ENCODE measurements around the gene VPS26C.

VPS26C gene

DNA sequence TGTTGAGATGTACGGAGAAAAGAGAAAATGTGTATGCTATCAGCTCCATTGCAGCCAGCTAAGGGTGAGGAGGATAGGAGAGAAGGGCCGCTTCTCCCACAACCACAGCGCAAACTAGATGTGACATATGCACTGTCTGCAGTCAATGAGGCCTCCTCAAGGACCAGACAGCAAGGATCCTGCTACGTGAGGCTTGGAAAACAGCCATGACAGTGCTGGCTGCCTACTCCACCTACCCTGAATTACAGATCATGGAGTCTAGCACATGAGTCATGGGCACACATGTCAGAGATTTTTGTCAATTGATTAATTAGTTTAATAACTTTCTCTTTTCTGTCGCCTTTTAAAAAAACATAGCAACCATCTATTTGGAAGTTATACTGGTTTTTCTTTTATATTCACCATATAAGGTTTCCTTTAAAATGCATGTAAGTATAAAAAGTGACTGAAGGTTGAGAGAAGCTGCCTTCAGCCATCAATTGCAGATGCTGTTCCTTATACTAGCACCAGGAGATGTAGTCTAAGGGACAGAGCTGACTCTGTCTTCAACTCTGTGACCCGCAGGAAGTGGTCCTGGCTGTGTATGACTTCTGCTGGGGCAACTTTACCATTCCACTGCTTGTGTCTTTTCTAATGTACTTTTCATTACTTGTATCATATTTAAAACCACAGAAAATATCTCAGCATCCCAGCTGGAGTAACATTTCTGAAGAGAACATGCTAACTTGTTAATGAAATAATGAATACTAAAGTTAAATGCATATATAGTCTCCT, 3.1 kb downstream of the VPS26C start:
- no peak for DNase-seq

DNA sequence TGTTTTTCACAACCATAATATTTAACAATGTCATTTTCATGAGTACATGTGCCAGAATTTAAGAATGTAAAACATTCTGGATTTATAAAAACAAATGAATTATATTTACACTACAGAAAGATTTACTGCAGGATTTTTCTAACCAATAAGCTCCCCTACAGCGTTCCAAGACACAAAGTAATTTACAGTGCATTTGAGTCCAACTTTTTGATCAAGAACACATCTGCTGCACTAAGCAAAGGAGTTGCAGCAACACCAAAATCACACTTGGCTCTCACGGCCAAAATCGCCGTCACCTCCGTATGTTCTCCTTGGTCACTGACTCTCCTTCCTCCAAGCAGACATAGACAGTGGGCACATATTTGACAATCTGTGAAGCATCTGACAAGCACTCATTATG, 7.7 kb downstream of the VPS26C start:
- DNase-seq, result no peak

DNA sequence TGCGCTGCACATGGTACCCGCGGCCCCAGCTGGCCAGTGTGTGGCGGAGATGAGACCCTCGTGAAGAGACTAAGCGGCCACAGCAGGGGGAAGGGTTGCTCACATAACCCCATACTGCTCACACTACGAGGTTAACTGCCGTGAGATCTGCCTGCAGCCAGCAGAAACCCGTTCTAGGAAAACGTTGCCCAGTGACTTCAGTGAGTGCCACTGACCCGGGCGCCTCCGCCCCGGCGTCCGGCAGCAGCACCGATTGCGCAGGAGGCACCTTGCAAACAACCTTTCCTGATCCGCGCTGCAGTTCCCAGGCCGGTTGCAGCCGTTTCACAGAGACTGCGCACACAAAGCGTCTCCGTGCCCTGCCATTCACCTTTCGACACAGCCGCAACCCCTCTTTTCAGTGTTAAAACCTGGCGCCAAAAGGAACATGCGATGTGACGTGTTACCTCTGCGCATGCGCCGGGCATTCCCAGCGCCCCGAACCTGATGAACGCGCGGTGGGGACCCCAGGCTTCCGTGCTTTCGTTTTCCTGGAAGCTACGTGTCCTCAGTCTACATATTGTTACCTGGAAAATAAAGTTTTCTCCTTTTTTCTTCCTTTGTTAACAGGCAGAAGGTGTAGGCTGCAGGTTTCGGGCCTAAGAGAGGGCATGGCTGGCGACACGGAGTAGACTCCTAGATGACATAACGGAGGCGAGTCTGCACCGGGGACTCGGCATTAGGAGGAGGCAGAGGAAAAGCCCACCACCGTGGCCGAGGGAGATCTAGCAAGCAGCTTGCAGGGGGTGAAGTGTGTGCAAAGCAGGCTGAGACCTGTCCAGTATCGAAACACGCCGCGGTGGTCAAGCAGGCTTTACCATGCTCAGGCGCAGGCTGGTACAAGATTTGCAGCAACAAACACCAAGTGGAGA, 8.9 kb downstream of the VPS26C start:
- peak; percentile 18 for DNase-seq

DNA sequence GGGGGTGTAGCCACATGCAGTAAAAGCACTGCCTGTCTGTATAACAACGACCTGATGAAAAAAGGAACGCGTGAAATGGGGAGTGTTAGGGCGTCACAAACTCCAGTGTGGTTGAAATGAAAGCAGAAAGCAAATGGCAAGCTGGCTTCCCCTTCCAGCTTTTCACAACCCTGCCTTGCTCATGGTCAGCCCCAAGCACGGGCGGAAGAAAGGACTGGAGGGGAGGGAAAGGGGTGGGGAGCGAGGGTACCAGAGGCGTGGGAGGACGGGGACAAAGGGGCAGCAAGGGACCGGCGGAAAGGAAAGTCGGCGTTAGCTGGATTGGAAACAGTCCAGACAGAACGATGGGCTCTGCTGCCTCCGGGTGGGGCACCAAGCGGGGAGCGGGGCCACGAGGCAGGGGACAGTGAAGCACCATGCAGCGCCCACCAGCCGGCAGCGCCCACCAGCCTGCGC, 9.6 kb downstream of the VPS26C start:
- DNase-seq, result no peak

DNA sequence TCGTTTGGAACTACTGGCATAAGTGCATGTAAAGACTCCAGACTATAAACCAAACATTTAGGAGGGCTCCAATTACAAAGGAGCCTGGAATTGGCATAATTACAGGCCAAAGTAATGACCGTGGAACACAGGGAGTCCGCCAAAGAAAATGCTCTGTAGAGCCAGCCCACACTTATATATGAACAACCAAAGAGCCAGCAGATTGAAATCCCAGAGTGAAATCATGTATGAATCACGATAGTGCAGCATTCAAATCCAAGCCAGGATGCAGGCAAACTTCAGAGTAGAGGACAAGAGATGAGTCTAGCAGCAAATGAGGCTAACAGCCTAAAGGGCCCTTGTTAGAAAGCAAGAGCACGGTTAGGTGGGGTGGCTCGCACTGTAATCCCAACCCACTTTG, 13.1 kb downstream of the VPS26C start:
- peak; percentile 2 for DNase-seq

DNA sequence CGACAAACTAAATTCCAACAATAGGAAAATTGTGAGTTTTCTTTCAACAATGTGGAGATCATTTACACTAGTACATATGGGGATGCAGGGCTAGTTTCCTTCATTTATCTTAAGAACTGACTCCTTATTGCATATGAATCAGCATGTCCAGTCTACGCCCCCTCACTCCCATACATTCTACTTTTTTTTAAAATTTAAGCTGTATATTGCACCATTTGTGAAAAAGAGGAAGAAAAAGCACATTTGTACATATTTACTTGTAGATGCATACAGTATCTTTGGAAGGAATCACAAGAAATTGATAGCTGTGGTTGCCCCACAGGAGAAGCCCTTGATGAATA, 15.9 kb downstream of the VPS26C start:
- DNase-seq, result no peak

DNA sequence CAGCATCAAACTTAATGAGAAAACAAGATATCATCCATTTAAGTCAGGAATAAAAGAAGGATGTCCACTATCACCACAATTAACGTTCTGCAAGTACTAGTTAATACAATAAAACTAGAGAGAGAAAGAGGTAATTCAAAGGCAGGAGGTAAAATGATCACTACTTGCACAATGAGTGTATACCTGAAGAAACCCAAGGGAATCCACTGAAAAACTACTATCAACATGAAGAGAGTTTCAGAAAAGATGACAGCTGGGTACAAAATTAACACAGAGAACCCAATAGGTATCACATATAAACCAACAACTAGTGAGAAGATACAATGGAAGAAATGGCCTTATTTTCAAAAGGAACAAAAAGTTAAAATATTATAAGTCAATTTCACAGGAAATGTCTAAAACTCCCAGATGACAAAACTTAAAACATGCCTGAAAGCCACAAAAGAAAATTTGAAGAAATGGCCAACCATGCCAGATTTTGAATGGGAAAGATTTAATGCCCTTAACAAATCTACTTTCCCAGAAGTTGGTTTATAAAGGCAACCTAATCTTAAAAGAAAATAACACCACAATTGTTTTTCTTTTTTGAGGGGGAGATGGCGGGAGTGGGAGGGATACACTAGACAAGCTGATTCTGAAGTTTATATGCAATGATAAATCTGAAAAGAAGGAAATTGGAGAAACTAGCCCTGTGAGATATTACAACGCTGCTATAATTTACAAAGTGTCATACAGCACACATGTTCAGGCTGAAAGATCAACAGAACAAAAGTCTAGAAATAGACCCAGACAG, 17.8 kb downstream of the VPS26C start:
- no peak for DNase-seq

DNA sequence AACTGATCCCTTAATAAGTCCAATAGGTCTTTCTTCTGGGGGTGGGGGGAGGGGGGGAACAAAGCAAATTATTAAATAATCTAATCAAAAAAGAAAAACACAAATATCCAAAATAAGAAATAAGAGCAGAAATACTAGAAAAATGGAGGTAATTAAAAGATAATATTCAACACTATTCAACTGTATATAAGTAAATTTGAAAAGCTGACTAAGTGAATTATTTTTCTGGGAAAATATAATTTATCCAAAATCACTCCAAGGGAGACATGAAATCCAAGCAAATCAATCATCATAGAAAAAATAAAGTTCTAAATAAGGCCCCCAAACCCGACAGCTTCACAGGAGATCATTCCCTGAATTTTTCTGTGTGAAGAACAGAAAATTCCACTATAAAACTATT, 18.8 kb downstream of the VPS26C start:
- DNase-seq, result no peak

DNA sequence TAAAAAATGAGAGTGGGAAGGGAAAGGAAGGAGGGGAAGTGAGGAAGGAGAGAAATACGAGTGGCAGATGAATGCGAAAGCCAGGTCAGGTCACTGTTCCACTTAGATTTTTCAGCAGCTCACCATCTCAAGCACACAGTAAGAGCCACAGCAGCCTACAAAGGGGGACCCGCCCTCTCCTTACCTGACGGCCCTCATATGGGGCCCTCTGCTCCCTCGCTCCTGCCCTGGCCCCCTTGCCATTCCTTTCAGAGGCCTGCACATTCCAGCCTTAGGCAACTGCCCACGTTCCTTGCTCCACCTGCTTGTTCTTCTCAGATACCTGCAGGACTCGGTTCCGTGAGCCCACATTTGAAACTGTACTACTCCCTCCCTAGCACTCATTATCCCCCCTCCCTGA, 22.0 kb downstream of the VPS26C start:
- DNase-seq, result no peak

DNA sequence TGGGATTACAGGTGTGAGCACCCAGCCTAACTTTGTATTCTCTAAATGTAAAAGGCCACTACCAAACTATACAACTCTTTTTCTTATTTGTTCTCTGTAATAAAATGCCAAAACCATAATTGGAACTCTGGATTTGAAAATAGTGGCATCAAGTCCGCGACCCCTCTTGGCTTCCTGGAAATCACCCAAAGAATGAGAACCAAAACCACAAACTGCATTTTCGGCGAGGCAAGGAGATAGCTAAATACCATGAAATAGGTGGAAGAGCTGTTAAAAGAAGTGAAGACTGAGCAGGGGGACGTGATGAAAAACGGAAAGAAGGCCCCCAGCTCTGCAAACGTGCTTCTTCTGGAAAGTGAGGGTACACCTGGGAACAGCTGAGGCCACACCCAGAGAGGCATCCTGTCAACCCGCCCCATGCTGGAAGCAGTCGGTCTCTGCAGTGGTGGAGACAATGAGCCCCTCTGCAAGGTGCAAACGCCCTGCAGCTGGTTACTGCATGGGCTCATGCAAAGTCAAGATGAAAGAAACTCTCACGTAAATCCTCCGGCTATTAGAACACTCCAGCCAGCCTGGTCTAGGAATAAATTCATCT, 22.5 kb downstream of the VPS26C start:
- DNase-seq, result no peak

DNA sequence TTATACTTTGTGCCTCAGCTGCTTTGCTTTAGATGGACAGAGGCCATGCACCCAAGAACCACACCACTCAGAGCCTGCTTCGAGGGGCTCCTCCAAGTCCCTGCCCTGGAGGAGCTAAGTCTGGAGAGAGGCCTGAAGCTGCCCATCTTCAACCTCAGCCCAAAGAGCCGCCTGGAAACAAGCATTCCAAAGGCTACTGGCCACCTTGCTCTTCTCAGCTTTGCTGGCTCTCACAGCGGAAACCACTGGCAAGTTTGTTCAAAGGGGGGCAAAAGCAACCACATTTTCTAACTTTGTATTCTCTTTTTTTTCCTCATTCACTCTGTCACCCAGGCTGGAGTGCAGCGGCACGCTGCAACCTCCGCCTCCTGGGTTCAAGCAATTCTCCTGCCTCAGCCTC, 23.2 kb downstream of the VPS26C start:
- no peak for DNase-seq

DNA sequence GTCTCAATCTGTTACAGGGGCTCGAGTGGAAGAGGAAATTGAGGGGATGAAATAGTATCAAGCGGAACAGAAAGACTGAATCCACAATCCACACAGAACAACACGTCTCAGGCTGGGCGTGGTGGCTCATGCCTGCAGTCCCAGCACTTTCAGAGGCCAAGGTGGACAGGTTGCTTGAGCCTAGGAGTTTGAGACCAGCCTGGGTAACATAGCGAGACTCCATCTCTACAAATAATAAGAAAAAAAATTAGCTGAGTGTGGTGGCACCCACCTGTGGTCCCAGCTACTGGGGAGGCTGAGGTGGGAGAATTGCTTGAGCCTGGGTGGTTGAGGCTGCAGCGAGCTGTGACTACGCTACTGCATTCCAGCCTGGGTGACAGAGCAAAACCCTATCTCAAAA, 25.7 kb downstream of the VPS26C start:
- no peak for DNase-seq

DNA sequence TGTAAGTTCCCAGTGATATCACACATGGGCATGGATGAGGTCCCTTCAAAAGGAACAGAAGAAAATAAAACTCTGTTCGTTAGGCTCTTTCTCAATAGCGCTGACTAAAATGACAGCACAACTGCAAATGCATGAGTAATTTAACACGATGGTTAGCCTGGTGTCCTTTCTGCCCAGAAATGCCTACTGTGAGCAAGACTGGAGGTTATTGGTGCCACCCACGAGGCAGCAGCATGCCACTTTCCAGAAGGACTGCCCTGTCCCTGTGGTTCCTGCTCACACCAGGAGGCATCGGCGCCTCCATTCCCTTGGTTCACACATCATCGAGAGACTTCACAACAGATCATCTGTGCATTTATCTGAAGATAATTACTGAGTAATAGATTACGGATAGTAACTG, 26.2 kb downstream of the VPS26C start:
- DNase-seq, result no peak

DNA sequence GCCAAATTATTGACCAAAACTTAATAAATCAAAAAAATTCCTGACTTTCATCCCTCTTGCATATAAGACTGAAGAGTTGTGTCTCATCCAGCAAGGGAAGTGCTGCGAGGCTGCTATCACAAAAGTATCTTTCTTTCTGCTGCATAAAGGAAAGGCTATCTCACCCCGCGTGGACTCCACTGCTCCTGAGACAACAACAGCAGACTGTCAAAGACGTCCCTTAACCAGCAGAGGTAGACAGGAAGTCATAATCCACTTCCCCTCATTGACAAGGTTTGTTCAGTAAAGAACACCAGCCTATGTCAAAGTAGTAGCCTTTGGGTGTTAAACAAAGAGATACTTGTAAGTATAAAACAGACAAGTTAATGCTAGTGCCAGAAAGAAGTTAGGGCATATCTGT, 29.4 kb downstream of the VPS26C start:
- no peak for DNase-seq

DNA sequence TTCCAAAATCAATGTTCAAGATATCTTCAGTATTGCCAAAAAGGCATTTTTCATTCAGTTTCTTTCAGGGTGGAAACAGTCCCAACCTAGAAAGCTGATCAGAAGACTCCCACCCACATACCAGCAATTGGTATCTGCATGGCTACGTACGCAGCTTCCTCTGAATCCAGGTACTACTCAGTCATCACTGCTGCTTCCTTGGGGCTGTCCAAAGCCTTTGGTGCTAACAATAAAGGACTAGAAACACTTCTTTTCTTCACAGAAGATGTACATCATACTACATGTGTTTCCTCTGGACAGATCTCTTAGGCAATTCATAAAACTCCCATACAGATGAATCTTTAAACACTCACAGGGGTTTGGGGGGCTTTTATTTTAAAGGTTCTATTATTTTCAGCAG, 29.8 kb downstream of the VPS26C start:
- no peak for DNase-seq

DNA sequence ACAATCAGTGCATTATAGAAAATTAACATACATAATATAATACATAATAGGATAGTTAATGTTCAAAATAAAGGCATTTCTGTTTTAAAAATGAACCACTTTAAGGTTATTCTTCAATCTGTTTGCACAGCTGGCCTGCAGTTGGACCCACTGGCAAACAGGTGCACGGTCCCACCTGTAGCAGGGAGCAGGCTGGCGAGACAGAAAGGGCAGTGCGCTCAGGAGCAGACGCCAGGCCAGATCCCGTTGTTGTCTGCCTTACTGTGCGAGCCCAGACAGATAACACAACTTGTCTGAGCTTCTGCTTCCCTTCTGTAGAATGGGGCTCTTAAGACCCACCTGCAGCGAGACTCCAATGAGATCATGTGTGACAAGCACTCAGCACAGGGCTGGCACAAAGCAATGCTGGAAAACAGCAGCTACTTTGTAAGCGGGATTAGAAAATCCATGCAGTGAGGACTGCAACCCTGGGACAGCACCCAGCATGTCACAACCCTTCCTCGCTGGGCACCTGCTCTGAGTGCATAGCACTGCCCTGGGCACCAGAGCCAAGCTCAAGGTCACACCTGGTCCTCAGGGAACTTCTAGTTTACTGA, 33.5 kb downstream of the VPS26C start:
- no peak for DNase-seq

DNA sequence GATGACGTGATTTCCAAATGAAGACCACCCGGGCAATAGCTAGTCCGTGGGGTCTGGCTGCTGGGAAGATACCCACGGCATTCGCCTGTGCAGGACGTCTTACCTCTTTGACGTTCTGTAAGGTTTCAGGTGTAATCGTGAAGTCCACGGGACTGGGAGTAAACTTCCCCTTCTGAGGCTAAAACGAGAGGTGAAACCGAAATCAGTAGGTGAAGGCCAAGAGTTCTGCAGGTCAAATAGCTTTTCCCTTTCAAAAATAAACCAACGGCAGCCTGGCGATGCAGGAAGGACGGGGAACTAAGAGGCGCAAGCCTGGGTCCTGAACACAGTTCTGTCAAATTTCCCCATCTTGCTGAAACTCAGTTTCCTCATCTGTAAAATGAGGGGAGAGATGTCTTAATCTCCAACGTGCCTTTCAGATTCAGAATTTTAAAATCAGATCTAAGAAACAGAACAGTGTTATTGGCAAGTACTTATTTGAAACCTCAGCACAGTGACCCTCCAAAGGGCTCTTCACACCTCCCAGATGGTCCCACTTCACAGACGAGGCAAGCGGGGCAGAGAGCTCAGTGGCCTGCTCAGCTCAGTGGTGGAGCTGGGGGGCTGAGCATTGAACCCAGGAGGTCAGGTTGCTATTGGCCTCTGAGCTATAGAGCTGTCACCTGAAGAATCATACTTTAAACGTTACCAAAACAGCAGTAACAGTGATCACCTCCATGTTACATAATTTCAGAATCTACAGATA, 34.7 kb downstream of the VPS26C start:
- DNase-seq, result no peak

DNA sequence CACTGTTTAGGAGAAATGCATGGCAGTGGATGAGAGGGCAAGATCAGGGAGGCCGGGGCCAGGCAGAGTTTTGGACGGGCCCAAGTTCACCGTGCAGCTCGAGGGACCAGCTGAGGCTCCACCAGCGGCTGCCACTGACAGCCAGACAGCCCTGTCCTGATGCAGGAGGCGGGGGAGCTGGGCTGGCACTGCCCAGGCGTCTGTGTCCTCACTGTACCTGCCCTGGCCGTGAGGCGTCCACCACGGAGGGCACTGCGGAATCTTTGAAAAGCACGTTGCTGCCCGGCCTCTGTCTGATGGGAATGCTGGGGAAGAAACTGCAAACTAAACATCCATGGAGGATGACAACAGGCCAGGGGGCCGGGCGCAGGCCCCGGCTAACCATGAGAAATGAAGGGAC, 35.5 kb downstream of the VPS26C start:
- no peak for DNase-seq

DNA sequence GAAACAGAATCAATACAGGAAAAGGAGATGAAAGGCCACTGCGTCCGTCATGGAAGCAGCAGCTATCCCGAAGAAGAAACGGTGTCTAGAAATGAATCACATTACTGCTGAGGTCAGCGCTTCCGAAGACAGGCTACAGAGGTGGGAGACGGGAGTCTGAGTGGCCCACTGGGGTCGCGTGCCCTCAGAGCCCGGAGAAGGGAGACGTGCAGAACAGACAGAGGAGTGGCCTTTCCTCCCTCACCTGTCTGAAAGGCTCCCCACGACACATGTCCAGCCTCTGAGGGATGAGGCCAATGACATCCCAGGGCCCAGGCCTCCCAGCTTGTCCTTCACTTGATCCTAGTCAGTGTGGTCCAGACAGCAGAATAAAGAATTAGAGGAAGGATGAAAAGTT, 35.9 kb downstream of the VPS26C start:
- DNase-seq, result no peak

DNA sequence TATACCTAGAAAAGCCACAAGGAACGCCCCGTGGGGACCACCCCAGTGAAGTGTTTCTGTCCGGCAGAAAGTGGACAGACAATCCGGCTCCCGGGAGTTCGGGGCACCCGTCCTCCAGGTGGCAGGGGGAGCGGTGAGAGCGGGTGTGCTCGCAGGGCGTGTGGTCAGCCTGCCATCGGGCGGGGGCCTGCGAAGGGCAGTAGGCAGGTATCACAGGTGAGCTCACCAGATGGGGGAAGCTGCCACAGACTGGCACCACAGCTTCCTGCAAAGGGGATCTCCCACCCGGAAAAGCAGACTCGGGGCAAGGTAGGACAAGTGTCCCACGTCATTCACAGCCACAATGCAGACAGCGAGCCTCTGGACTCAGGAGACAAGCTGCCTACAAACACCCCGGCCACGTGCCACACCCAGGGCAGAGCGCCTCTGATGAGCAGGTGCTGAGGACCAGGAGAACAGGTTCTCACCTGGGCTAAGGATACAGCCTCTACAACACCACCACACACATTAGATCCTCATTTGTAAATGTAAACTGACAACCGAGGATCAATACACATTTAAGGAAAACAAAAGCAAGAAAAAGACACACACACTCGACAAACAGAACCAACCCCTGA, 36.4 kb downstream of the VPS26C start:
- DNase-seq, result no peak

DNA sequence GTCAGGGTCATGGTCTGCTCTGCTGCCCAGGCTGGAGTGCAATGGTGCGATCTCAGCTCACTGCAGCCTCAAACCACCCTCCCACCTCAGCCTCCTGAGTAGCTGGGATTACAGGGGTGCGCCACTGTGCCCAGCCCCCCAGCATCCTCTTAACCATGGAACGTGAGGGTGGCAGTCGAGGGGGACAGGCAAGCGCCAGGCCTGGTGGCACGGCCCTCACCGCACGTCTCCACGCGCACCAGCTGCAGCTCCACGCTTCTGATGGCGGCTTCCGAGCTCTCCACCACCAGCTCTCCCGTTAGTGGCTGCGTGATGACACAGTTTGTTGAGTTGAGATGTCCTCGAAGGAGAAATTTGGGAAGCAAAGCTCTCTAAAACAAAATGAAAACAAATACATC, 39.1 kb downstream of the VPS26C start:
- DNase-seq, result no peak
